GM18873 (cell line): ENCODE results near the gene TAOK1.
"Not testable (repeated sequence)": the region's sequence is repeated elsewhere in the genome, so short reads cannot be mapped to it uniquely, and the experiment has no call there.

Source experiments
- ATAC-seq: cut with Tn5 transposase; IDR thresholded peaks from one replicate; pipeline ENCODE4 v1.9.1; 2021; ENCODE audit warnings: mild to moderate bottlenecking, moderate library complexity, moderate number of reproducible peaks; ENCODE audit not compliant: unreplicated experiment, low FRiP score

Gene TAOK1

GRCh38 chr17:29524692-29525091 lies 134.5 kb downstream of the TAOK1 start:
- no peak for ATAC-seq

- ATAC-seq: no peak
These were observed 136.2 kb downstream of the TAOK1 start for GRCh38 chr17:29526322-29526721.

GRCh38 chr17:29533976-29534375 lies 143.8 kb downstream of the TAOK1 start:
- ATAC-seq: no peak

GRCh38 chr17:29544066-29544465 lies 153.9 kb downstream of the TAOK1 start:
- ATAC-seq: no peak

- ATAC-seq: no peak
These were observed 155.9 kb downstream of the TAOK1 start for GRCh38 chr17:29546085-29546484.

- no peak for ATAC-seq
These were observed 156.7 kb downstream of the TAOK1 start for GRCh38 chr17:29546830-29547229.

- ATAC-seq: no peak
These were observed 159.2 kb downstream of the TAOK1 start for GRCh38 chr17:29549177-29549923.

GRCh38 chr17:29555840-29556239 lies 165.7 kb downstream of the TAOK1 start:
- no peak for ATAC-seq

- no peak for ATAC-seq
These were observed 167.0 kb downstream of the TAOK1 start for GRCh38 chr17:29557085-29557738.

GRCh38 chr17:29557739-29558116 lies 167.6 kb downstream of the TAOK1 start:
- ATAC-seq: no peak

GRCh38 chr17:29558139-29558538 lies 168.0 kb downstream of the TAOK1 start:
- ATAC-seq: not testable (repeated sequence)

- ATAC-seq: no peak
These were observed 169.5 kb downstream of the TAOK1 start for GRCh38 chr17:29559640-29560039.

GRCh38 chr17:29560316-29560715 lies 170.2 kb downstream of the TAOK1 start:
- no peak for ATAC-seq

GRCh38 chr17:29561554-29562517 lies 171.7 kb downstream of the TAOK1 start:
- ATAC-seq: no peak

- no peak for ATAC-seq
These were observed 172.5 kb downstream of the TAOK1 start for GRCh38 chr17:29562615-29563014.

- no peak for ATAC-seq
These were observed 173.7 kb downstream of the TAOK1 start for GRCh38 chr17:29563816-29564215.

- no peak for ATAC-seq
These were observed 175.7 kb downstream of the TAOK1 start for GRCh38 chr17:29565643-29566472.

GRCh38 chr17:29566473-29567303 lies 176.5 kb downstream of the TAOK1 start, which contains the start of gene ABHD15:
TSS of gene ABHD15 (minus strand) at chr17:29567037. CDS start at chr17:29566966, 71 bp downstream.
- ATAC-seq: no peak

- ATAC-seq: no peak
These were observed 177.1 kb downstream of the TAOK1 start for GRCh38 chr17:29567304-29567553.
